Suprapubic skin (tissue), 4 donors: ENCODE results near the gene ZSCAN18.

Experiments
- POLR2A ChIP-seq, 2 donors: fragments of 450-650 bp; IDR thresholded peaks; one replicate each; pipeline ENCODE4 v1.6.1; 2017; ENCODE audit warnings: antibody characterized with exemption in 2 of 2, mild to moderate bottlenecking in 2 of 2, moderate library complexity in 2 of 2
- POLR2AphosphoS5 ChIP-seq, 3 donors: sonication (generic); formaldehyde crosslinking; IDR thresholded peaks; one replicate each; pipeline ENCODE4 v1.6.1; 2017; ENCODE audit warnings: antibody characterized with exemption in 3 of 3
- TF ChIP-seq, protein P1 (sequence below), 2 donors: fragments of 200-600 bp in 1 of 2; fragments of 450-650 bp in 1 of 2; sonication (generic) in 1 of 2; IDR thresholded peaks; one replicate each; pipeline ENCODE4 v1.5.1; 2016 to 2019; ENCODE audit warnings: antibody characterized with exemption in 2 of 2, mild to moderate bottlenecking in 1 of 2, moderate library complexity in 1 of 2

DNA sequence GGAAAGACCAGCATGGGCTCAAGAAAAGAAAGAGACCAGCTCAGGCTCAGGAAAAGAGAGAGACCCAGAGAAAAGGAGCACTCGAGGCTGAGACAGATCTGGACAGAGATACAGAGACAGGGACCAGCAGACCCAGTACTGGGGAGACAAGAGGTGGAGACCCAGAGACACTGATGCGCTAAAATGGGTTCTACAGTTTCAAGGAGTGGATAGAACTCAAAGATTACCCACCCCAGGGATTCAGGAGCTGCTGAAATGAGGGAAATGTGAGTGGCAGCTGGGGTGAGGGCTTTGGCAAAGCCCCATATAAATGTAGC lies 609 bp upstream of the ZSCAN18 start:
- TF ChIP-seq, protein P1, sequence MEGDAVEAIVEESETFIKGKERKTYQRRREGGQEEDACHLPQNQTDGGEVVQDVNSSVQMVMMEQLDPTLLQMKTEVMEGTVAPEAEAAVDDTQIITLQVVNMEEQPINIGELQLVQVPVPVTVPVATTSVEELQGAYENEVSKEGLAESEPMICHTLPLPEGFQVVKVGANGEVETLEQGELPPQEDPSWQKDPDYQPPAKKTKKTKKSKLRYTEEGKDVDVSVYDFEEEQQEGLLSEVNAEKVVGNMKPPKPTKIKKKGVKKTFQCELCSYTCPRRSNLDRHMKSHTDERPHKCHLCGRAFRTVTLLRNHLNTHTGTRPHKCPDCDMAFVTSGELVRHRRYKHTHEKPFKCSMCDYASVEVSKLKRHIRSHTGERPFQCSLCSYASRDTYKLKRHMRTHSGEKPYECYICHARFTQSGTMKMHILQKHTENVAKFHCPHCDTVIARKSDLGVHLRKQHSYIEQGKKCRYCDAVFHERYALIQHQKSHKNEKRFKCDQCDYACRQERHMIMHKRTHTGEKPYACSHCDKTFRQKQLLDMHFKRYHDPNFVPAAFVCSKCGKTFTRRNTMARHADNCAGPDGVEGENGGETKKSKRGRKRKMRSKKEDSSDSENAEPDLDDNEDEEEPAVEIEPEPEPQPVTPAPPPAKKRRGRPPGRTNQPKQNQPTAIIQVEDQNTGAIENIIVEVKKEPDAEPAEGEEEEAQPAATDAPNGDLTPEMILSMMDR (IDR thresholded peaks at IDR 0.05): no peak
- TF ChIP-seq POLR2AphosphoS5 (IDR thresholded peaks at IDR 0.05) (no peak), POLR2A (IDR thresholded peaks at IDR 0.05) (no peak)
